GM20000 (cell line): ENCODE results near the gene ZNF414.

Experiments used
- DNase-seq: peaks from one replicate; pipeline ENCODE4 v3.0.0; 2012; ENCODE audit warnings: low spot score
- TF ChIP-seq, protein P1 (sequence below): IDR thresholded peaks from 2 replicates; pipeline ENCODE4 v1.5.1; 2012; ENCODE audit warnings: mild to moderate bottlenecking, control low read depth; ENCODE audit errors: extremely low read depth, missing control alignments

ZNF414 gene

DNA sequence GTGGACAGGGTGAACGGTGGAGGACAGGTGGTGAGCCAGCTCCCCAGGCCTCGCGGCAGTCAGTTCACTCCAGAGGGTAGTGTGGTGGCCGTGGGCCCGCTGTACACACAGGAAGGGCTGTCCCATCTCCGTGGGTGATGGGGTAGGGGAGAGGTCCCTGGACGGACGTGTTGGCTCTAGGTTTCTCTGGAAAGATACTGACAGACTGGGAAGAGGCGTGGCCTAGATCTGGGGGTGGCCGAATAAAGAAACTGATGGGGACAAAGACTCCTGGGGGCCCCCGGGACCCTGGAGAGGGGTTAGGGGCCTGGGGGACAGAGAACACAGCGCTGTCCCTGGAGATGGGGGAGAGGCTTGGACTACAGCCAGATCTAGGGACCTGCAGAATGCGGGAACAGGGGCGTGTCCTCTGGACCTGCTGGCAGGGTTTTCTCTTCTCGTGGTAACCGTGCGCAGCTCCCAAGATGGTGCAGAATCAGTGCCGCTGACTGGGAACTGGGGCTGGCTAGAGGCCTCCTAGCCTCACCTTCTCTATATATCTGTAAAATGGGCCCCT is 7.5 kb downstream of the ZNF414 start:
- DNase-seq, result no peak
- TF ChIP-seq, protein P1, sequence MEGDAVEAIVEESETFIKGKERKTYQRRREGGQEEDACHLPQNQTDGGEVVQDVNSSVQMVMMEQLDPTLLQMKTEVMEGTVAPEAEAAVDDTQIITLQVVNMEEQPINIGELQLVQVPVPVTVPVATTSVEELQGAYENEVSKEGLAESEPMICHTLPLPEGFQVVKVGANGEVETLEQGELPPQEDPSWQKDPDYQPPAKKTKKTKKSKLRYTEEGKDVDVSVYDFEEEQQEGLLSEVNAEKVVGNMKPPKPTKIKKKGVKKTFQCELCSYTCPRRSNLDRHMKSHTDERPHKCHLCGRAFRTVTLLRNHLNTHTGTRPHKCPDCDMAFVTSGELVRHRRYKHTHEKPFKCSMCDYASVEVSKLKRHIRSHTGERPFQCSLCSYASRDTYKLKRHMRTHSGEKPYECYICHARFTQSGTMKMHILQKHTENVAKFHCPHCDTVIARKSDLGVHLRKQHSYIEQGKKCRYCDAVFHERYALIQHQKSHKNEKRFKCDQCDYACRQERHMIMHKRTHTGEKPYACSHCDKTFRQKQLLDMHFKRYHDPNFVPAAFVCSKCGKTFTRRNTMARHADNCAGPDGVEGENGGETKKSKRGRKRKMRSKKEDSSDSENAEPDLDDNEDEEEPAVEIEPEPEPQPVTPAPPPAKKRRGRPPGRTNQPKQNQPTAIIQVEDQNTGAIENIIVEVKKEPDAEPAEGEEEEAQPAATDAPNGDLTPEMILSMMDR, result no peak

DNA sequence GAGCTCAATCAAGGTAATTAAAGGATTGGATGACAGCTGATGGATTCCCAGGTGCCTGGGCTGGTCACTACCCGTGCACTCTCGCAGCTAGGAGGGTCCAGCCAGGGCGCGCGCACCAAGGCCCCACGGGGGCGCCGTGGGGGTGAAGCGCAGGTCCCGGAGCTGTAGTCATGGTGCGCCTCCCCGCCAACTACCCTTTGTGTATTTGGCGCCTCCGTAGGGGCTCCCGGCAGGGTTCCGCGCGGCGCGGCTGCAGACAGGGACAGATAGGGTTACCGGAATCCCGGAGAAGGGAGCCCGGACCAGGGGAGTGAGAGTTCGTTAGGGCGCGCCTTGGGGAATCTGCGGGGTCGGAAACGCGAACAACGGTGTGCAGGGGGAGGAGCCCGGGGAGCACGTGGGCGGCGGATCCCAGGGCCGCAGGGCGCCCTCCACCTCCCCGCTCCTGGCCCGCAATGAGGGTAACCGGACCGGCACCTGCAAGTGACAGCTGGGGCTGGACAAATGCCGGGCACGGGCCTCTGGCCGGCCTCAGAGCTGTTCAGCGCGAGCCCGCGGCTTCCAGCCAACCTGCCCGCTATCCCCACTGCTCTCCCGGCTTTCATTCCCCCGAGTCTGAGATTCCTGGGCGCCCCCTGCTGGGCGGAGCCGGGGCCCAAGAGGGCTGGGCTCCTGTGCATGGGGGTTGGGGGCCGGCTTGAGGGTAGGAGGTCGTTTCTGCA is 8.1 kb downstream of the ZNF414 start:
- TF ChIP-seq, protein P1, result peak; percentile 88
- peak; percentile 90 for DNase-seq

DNA sequence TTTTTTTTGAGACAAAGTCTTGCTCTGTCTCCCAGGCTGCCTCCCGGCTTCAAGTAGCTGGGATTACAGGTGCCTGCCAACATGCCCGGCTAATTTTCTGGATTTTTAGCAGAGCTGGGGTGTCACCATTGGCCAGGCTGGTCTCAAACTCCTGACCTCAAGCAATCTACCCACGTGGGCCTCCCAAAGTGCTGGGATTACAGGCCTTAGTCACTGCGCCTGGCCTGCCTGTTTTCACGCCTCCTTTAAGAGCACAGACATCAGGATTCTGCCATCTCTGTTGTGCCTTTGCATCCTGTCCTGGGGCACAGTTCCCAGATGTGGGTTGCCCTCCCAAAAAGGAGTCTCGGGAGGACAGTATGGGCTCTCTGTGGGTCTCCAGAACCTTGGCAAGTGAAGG is 9.0 kb downstream of the ZNF414 start:
- DNase-seq, result no peak
- TF ChIP-seq, protein P1, result no peak

DNA sequence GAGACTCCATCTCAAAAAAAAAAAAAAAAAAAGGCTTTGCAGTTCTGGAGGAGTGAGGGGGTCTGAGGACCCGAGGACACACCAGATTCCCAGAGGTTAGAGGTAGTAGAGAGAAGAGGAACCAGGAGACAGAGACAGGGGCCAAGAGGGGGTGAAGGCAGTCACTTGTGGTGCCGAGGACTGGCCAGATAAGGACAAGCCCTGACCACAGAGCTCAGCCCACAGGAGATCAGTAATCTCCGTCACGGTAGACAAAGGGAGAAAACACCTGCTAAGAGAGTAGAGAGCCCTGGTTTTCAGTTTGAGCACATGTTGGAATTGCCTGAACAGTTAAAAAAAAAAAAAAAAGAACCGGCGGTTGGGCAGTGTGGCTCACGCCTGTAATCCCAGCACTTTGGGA is 9.8 kb downstream of the ZNF414 start:
- no peak for DNase-seq
- TF ChIP-seq, protein P1, result no peak

DNA sequence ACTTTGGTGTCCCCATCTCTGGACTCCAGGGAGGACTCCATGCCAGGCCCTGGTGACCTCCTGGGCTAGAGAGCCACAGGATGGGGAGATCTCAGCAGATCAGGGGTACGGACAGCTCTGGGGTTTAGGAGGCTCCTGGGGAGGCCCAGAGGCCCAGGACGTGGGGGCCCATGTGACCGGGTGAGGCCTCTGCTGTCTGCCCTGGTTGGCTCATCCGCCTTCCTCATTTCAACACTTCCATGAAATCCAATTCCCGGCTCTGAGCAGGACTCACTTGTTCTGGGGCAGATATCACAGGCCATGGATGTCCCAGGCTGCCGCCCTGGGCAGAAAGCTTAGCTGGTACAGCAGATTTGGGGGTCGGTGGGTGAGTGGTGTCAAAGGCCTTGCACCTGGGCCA is 10.5 kb downstream of the ZNF414 start:
- TF ChIP-seq, protein P1, result no peak

DNA sequence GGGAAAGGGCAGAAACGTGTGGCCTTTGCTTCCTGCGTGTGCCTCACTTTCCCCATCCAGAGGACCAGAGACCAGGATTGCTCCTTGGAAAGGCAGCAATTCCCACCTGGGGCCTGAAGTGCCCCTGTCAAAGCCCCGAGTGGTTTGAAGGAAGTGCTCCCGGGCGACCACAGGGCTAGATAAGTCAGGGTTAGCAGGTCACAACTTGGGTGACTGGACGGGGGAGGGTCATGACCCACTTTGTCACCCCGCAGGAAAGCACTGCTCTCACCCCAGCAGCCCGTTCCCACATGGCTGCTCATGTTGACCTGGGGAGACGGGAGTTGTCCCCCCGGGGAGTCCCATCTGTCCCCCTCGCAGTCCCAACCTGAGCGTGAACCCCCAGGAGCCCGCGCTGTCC is 12.0 kb downstream of the ZNF414 start:
- no peak for DNase-seq
- TF ChIP-seq, protein P1, result no peak

More for the DNA sequence above, 10.5 kb downstream of the ZNF414 start:
- no peak for DNase-seq

DNA sequence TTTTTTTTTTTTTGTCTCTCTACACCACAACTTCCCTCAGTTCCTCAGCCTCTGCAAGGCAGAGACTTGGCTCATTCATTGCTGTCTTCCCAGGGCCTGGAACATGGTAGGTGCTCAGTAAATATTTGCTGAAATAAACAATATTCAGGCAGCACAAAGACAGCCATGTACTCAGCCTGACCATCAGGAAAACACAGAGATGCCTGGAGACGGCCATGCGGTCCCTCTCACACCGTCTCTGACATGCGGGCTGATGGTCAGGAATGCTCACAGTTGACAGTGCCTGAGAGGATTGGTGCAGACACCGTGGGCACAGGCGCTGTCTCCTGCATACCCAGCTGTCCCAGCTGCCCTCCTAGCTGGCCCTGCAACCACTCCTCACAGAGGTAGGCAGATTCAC is 12.5 kb downstream of the ZNF414 start:
- DNase-seq, result no peak
- TF ChIP-seq, protein P1, result no peak
